Measurements from ENCODE around the gene MAD1L1.
A peak's percentile ranks its signal among the peaks of the same experiment; 100 is the strongest.

- peak; percentile 20; the same call in 1 of the 2 replicates for TF ChIP-seq CTCF (conservative IDR thresholded peaks at IDR 0.05; ENCODE audit: low read depth, low read length)
- TF ChIP-seq EZH2 (IDR thresholded peaks at IDR 0.05; ENCODE audit: borderline replicate concordance, low read depth, low read length, poor library complexity, severe bottlenecking): no peak
Measured at GRCh38 chr7:2100278-2101208, 132.2 kb downstream of the MAD1L1 start.
